Measurements from ENCODE around the gene EMP2. TPM values are rescaled to one million over a fixed set of nuclear protein-coding genes. Genes with fewer than 3 reads are reported as not detected.
A peak's percentile ranks its signal among the peaks of the same experiment; 100 is the strongest.
"Not testable (repeated sequence)": the region's sequence is repeated elsewhere in the genome, so short reads cannot be mapped to it uniquely, and the experiment has no call there.

EMP2 gene
- polyA plus RNA-seq, 4 donors, result 22.2 to 25.9 (median 23.9) TPM

DNA sequence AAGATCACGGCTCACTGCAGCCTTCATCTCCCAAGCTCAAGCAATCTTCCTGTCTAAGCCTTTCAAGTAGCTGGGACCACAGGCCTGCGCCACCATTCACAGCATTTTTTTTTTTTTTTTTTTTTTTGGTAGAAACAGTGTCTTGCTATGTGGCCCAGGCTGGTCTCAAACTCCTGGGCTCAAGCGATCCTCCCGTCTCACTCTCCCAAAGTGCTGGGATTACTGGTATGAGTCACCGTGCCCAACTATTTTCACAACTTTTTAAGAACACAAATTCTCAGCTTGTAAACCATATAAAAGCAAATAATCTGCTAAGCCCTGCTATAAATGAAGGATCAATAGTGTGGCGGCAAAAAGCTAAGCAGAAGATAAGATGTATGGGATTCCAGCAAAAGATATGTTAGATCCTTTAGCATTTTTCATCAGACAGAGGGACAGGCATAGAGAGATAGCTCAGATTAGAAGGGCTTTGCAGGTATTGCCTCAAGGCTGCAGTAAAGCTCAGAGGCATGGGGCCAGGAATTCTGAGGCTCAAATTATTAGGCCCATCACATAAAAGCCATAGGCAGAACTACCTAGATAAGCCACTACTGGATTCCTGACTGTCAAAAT lies 55.1 kb downstream of the EMP2 start:
- no peak for DNase-seq (ENCODE audit: low read depth in 4 of 4, low spot score in 2 of 4)

DNA sequence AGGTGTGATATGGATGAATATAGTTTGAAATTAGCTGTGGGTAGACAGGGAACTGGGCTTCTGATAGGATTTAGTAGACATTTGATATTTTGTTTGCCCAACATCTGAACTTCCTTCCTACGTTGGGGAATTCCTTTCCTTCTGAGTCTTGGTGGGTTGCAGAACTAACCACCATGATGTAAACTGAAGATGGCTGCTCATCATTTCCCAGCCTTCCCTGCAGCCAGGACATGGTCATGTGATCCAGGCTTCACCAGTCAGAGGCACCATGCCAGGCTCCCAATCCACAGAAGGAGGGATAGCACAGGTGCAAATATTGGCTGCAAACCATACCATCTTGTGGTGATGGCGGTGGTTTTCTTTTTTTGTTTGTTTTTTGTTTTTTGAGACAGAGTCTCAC lies 57.4 kb downstream of the EMP2 start:
- DNase-seq (ENCODE audit: low read depth in 4 of 4, low spot score in 2 of 4), result no peak

GRCh38 chr16:10521681-10522274 lies 58.6 kb downstream of the EMP2 start:
- peak in 1 of 4 donors; percentile 56 for DNase-seq (ENCODE audit: low read depth in 4 of 4, low spot score in 2 of 4)

- DNase-seq (ENCODE audit: low read depth in 4 of 4, low spot score in 2 of 4), result no peak
These were observed 59.4 kb downstream of the EMP2 start for GRCh38 chr16:10520869-10521578.

DNA sequence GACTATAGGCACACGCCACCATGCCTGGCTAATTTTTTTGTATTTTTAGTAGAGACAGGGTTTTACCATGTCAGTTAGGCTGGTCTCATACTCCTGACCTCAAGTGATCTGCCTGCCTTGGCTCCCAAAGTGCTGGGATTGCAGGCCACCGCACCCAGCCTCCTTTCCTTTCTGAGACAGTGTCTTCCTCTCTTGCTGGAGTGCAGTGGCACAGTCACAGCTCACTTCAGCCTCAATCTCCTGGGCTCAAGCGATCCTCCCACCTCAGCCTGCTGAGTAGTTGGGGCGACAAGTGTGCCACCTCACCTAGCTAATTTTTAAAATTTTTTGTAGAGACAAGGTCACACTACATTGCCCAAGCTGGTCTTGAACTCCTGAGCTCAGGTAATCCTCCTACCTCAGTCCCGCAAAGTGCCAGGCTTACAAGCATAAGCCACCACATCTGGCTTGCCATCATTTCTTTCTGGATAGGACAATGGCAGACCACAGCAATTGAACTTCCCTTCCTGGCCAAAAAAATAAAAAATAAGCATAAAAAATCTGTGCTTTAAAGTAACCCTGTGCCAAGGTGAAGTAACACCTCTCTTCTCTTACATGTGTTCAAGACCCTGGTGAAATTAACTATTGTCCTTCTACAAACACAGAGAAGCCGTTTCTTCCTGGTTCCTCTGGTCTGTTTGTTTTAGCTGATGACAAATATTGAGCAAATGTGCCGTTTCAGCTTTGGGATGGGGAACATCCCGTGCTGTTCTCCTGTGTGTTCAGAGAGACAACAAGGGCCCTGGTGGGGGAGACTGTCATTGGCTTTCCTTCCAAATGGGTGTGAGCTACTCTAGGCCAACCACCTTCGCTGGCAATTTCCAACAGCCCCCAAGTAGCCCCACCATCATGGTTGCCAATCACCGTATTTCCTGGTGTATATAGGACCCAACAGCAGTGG lies 60.2 kb downstream of the EMP2 start:
- DNase-seq (ENCODE audit: low read depth in 4 of 4, low spot score in 2 of 4), result no peak

GRCh38 chr16:10519297-10519696 lies 61.1 kb downstream of the EMP2 start:
- DNase-seq (ENCODE audit: low read depth in 4 of 4, low spot score in 2 of 4), result no peak

DNA sequence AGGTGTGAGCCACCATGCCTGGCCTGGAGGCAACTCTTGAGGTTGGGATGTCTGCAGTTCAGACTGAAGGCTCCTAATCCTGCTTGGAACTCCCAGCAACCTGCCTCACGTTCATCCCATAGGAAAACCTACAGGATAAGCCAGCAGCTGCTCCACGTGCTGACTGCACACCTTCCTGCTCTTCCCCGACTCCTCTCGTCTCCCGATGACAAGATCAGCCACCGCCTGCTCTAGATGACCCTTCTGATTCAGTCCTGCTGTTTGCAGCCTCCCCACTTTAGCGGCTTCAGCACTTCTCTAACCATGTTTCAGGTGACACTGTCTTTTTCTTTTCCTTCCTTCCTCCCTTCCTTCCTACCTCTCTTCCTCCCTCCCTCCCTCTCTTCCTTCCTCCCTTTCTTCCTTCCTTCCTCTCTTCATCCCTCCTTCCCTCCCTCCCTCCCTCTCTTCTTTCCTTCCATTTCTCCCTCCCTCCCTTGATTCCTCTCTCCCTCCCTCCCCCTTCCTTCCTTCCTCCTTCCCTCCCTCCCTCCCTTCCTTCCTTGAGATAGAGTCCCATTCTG lies 61.8 kb downstream of the EMP2 start:
- no peak for DNase-seq (ENCODE audit: low read depth in 4 of 4, low spot score in 2 of 4)

- no peak for DNase-seq (ENCODE audit: low read depth in 4 of 4, low spot score in 2 of 4)
These were observed 62.5 kb downstream of the EMP2 start for GRCh38 chr16:10517868-10518267.

- peak in 1 of 4 donors; percentile 49 for DNase-seq (ENCODE audit: low read depth in 4 of 4, low spot score in 2 of 4)
These were observed 65.9 kb downstream of the EMP2 start for GRCh38 chr16:10514369-10515055.

DNA sequence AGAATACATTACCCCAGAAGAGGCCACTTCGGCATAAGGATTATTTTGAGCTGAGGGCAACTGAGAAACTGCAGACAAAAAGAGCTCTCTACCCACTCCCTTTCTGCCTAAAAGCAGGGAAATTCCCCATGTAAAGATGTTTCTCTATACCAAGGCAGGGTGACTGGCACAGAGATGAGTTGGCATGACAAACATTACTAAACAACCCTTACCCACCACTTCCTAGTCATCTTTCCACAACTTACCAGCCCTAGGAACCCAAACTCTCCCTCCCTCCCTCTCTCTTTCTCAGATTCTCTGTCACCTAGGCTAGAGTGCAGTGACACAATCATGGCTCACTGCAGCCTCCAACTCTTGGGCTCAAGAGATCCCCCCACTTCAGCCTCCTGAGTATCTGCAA lies 68.6 kb downstream of the EMP2 start:
- DNase-seq (ENCODE audit: low read depth in 4 of 4, low spot score in 2 of 4), result no peak

GRCh38 chr16:10510279-10510678 lies 70.1 kb downstream of the EMP2 start:
- DNase-seq (ENCODE audit: low read depth in 4 of 4, low spot score in 2 of 4), result no peak

- peak; percentile 45 to 74 (median 61) for DNase-seq (ENCODE audit: low read depth in 4 of 4, low spot score in 2 of 4)
These were observed 70.8 kb downstream of the EMP2 start for GRCh38 chr16:10509534-10510025.

GRCh38 chr16:10505286-10505685 lies 75.1 kb downstream of the EMP2 start:
- DNase-seq (ENCODE audit: low read depth in 4 of 4, low spot score in 2 of 4), result not testable (repeated sequence)

DNA sequence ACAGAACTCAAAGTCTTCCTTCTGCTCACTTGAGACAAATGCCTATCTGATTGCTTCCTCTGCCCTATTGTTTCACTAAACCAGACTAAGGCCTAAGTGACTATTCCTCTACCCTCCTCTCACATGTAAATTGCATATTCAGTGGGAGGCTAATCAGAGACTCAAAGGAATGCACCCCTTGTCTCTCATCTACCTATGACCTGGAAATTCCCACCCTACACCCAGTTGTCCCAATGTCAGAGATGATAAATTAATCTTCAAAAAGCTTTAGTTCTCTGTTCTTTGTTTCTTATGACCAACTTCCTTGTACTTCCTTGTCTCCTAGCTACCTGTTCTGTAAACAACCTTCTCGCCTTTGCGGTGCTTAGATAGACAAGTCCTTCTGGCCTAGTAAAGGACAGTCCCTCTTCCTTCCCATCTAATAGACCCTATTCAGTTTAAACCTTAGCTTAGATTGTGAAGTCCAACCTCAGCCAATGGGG lies 76.0 kb downstream of the EMP2 start:
- DNase-seq (ENCODE audit: low read depth in 4 of 4, low spot score in 2 of 4), result no peak

DNA sequence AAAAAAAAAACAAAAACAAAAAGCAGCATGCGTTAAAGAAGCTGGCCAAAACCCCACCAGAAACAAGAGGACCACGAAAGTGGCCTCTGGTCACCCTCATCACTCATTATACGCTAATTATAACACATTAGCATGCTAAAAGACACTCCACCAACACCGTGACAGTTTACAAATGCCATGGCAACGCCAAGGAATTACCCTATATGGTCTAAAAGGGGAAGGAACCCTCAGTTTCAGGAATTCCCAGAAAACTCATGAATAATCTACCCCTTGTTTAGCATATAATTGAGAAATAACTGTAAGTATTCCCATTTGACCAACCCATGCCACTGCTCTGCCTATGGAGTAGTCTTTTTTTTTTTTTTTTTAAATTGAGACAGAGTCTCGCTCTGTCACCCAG lies 77.6 kb downstream of the EMP2 start:
- no peak for DNase-seq (ENCODE audit: low read depth in 4 of 4, low spot score in 2 of 4)

GRCh38 chr16:10501016-10501607 lies 79.3 kb downstream of the EMP2 start:
- no peak for DNase-seq (ENCODE audit: low read depth in 4 of 4, low spot score in 2 of 4)

- no peak for DNase-seq (ENCODE audit: low read depth in 4 of 4, low spot score in 2 of 4)
These were observed 79.8 kb downstream of the EMP2 start for GRCh38 chr16:10500582-10500981.

- DNase-seq (ENCODE audit: low read depth in 4 of 4, low spot score in 2 of 4), result no peak
These were observed 83.0 kb downstream of the EMP2 start for GRCh38 chr16:10497132-10498101.

Data from left renal cortex interstitium (tissue), 4 donors.